GM18867 (cell line): ENCODE results near the gene GREB1.

Experiments
- ATAC-seq: cut with Tn5 transposase; IDR thresholded peaks from one replicate; pipeline ENCODE4 v1.9.1; 2021; ENCODE audit warnings: mild to moderate bottlenecking, moderate library complexity; ENCODE audit not compliant: unreplicated experiment

The GREB1 gene

DNA sequence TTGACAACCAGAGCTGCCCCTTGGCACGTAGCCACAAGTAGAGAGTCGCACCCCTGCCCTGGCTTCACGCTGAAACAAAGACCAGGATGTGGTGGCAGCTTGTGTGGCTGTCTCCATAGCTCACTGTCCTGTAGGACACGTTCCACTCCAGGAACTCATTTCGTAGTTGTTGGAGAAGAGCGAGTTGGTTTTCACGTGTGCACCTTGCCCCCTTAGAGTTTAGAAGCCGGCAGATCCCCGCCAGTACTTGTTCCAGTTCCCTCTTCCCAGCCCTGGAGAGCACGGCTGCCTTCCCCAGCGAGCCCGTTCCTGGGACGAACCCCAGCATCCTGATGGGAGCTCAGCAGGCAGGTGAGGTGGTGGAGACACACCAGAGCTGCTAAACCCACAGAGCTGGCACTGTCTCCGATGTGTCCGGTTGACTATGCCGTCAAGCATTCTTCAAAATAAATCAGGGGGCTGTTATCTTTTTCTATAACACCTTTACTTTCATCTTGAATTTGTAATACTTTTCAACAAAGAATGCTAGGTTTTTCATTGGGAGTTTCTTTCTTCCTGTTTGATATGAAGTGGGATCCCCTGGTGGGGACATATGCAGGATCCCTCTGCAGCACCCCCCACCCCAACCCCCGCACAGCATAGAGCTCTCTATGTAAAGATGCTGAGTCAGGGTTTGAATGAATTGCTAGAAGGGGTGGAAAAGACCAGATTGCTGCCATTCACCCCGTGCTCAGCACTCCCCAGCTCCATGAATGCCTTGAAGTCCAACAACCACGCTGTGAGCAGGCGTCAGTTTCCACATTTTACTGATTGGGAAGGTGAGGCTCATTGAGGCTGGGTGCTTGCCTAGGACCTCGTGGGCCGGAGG, 44.5 kb downstream of the GREB1 start:
- ATAC-seq: no peak

DNA sequence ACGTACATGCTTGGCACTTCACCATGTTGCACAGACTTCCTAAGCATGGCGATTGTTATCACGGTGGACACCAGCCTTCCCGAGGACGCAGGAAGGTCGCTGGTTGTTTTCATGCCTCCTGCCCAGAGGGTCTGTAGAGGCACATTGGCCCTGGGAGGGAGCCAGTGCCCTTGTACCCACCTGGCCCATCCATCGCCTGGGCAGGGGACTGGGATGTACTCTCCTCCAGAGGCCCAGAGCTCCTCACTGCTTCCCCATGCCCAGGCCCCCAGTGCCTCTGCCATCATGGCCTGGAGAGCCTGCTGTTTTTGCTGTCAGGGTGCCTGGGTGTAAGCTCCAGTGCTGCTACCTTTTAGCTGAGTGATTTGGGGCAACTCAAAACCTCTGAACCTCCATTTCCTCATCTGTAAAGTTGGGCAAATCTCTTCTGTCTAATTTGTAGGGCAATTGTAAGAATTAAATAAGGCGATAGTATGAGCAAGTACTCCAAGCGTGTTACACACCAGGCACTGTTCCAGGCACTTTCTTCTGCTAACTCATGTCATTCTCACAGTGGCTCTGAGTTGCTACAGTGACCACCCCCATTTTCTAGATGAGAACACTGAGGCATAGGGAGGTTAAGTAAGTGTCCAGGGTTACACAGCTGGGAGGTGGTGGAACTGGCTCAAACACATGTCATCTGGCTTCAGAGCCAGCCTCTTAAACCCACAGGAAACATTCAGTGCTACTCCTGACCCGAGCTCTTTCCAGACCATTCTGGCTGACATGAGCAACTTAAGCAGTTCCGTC, 45.3 kb downstream of the GREB1 start:
- no peak for ATAC-seq

DNA sequence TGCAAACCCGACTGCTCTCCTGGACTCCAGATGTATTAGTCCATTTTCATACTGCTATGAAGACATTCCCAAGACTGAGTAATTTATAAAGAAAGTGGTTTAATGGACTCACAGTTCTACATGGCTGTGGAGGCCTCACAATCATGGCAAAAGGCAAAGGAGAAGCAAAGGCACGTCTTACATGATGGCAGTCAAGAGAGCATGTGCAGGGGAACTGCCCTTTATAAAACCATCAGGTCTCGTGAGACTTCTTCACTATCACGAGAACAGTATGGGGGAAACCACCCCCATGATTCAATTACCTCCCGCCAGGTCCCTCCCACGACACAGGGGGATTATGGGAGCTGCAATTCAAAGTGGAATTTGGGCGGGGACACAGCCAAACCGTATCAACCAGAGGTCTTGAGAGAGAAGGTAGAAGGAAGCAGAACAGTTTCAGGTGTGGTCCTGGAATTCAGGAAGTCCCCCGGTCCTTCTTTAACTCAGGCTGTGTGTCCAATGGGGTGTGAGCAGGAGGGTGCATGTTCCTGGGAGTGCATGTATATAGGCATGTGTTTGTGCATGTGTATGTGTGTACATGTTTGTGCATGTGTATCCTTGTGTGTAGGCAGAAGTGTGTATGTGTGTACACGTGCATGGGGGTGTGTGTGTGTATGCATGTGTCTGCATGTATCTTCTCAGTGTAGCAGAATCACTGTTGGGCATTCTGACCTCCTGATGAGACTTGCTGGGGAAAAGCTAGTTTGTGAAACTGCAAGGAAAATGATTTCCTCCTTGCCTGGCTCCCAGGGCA, 46.2 kb downstream of the GREB1 start:
- no peak for ATAC-seq

DNA sequence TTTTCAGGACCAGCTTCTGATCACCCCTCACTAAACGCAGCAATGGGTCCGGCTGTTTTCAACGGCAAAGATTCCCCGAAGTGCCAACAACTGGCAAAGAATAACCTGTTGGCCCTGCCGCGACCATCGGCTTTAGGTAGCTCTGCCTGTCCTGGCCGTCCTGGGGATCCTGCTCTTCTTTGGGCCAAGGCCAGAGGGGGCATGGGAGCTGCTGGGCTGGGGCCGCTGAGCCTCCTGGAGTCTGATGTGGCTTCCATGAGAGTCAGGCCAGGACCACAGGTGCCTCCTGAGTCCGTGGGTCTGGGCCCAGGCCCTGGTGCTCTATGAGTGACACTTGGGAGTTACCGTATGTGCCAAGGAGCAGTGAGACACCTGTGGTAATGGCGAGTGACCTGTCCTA, 46.9 kb downstream of the GREB1 start:
- ATAC-seq: no peak

DNA sequence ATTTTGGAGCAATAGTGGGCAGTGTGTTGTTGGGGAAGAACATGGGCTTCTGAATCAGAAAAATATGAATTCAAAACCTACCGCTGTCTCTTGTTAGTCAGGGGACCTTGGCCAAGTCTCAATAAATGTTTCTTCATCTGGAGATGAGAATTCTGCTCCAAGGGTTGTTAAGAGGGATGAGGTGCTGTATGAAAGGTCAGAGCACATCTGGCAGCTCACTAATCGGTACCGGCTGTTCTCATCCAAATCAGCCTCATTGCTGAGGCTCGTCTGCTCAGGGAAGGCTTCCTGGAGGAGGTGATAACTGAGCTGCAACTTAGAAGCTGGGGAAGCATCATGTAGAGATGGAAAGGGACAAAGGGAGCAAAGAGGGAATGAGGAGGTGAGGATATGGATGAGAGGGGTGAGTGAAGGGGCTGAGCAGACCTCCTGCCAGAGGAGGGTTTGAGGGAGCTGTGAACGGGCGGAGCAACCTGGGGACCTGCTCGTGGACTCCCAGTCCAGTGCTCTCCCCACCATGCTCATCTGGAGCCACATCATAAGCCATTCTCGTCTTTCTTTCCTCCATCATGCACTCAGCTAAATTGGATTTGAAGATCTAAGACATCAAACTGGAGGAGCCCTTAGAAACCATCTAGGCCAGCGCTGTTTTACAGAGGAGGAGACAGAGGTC, 47.4 kb downstream of the GREB1 start:
- no peak for ATAC-seq

DNA sequence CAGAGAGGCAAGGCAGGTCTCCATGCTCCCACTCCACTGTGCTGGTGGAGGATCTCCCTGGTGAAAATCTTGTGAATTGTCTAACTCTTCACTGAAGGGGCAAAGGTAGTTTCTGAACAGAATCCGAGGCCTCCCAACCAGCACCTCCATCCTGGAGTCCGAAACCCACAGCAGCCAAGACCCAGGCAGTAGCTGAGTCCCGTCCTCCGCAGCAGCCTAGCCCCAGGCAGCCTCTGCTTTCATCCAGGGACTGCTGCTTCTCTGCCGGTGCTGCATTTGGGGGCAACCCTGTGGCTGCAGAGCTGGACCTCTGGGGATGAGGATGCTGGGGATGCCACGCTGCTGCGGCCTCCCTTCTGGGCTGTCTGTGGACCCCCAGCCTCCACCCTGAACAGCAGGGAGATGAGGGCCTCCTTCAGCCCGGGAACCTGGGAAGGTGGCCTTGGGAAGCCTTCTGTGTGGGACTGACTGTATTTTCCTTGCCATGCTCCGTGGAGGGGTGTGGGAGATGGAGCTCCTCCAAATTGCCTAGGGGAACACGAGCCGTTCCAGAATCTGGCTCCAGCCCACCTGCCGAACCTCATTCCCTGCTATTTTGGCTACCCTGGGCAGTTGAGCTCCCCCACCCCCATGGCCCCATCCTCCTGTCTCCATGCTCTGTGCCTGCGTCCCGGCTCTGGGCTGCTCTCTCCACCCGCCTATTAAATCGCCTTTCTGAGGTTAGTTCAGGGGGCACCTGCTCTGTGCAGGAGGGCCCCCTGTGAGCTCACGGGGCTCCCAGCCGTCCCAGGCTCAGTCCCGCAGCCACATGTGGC, 48.2 kb downstream of the GREB1 start:
- ATAC-seq: no peak

DNA sequence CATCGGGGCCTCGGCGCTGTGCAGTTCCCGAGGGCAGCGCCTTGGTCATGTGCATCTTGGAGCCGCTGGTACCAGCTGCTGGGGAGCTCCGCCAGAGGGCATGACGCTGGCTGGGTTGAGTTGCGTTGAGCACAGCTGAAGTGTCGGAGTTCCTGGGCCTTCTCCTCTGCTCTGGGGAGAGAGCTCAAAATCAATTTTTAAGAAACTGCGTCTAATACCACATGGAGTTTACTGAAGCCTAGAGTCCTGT, 48.7 kb downstream of the GREB1 start:
- ATAC-seq: peak; percentile 9

DNA sequence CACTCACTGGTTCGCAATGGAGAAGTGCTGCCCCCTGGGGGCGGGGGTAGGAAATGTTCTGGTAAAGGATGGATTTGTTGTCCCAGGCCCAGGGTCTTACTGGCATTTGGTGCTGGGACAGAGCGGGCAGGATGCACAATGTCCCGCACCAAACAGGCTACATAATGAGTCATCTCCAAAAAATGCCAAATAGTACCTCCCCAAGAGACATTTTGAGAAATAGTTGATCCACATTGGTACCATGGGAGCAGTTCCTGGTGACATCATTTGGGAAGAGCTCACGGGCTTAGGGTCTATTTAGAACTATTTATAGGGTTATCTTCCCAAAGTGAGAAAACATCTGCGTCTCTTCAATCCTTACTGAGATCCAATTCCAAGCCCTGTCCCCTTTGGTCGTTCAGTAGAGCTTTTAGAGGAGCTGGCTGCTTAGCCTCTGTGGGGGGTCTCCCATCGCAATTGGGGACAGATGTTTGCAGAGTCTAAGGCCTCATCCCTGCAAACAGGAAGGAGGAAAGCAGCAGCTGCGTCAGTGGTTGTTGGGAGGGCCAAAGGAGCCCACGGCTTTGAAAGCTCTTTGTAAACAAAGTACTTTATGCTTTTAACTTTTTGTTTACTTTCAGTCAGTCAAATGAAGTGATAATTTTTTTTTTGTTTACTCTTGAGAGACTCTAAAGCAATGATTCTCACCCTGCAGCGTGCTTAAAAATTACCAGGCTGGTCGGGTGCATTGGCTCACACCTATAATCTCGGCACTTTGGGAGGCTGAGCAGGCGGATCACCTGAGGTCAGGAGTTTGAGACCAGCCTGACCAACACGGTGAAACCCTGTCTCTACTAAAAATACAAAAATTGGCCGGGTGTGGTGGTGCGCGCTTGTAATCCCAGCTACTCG, 49.3 kb downstream of the GREB1 start:
- peak; percentile 52 for ATAC-seq

DNA sequence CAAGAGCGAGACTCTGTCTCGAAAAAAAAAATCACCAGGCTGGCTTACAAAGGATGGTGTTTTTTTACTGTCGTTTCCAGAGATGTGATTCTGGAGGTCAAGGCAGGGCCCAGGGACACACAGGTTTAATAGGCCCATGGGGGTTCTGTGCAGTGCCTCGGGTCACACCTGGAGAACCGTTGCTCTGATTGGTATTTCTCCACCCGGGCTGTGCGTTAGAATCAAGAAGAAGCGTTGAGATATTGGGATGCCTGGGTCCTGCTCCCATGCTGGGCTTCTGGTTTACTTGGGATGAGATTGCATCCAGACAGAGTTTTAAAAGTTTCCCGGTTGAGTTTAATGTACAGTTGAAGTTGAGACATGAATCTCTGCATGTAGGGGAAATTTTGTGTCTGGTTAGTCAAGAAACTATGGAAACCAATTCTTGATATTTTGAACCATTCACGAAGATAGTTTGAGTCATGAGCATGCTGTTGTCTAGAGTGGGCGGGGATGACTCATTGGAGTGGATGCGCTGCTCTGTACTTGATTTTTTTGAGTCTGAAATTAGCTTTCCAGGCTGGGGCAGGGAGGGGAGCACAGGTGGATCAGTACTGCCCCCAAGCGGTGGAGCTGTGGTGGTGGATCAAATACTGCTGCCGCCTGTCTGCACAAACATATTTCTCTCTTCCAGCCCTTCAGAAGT, 50.1 kb downstream of the GREB1 start:
- ATAC-seq: peak; percentile 74

DNA sequence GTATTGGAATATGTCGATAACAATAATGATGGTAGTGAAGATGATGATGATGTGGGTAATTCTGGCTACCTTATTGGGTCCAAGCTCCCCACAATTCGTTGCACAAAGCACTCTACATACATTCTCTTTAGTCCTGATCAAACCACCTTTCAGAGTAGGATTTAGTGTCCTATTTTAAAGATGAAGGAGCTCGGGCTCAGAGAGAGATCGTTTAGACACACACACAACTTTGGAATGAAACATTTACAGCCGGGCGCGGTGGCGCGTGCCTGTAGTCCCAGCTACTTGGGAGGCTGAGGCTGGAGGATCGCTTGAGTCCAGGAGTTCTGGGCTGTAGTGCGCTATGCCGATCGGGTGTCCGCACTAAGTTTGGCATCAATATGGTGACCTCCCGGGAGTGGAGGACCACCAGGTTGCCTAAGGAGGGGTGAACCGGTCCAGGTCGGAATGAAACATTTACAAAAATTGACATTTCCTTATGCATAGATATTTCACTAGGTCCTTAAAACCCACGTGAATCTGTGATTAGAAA, 50.7 kb downstream of the GREB1 start:
- ATAC-seq: no peak

DNA sequence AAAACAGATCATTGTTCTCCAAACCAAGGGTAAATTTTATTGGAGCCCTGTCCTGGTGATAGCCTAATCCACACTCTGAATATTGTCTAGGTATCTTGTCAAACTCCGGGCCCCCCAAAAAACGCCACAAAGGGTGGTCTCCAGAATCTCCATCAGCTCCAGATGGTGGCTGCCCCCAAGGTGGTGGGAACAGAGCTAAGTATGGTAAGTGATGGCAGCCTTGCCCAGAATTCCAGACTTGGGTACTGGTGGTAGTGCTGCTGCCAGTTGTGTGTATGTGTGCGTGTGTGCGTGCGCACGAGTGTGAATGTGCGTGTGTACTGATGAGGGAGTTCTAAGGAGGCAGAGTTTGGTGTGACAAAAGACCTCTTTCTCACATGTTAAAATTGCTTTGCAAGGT, 51.2 kb downstream of the GREB1 start:
- ATAC-seq: no peak

DNA sequence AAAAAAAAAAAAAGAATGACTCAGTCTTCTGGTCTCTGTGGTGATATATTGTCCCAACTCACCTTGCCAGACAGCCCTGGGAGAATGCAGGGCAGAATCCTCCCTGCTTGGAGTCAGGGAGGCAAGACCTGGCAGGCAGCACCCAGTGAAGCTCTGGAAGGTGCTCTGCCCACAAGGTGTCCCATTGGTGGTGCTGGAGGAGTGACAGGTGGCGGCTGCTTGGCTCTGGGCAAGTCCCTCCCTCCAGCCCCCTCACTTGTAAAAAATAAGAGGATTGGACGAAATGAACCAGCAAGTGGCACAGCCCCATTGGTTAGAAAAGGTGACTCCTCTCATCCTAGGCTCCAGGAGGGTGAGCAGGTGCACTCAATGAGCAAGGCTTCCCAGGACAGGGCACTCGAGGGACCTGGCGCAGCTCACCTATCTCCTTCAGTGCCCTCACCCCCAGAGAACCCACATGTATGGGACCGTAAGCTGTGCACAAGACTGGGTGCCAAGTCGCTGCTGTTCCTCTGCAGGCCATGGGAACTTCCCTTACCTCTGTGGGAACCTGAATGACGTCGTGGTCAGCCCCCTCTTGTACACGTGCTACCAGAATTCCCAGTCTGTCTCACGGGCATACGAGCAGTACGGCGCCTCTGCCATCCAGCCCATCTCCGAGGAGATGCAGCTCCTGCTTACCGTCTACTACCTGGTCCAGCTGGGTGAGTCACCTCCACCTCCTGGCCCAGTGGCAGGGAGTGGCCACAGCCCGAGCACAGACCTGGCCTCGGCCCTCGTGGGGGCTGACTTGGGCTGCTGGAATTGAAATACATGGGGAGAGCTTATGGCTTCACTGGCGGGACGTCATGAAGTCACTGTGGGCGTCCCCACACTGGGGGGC, 54.6 kb downstream of the GREB1 start:
- no peak for ATAC-seq

DNA sequence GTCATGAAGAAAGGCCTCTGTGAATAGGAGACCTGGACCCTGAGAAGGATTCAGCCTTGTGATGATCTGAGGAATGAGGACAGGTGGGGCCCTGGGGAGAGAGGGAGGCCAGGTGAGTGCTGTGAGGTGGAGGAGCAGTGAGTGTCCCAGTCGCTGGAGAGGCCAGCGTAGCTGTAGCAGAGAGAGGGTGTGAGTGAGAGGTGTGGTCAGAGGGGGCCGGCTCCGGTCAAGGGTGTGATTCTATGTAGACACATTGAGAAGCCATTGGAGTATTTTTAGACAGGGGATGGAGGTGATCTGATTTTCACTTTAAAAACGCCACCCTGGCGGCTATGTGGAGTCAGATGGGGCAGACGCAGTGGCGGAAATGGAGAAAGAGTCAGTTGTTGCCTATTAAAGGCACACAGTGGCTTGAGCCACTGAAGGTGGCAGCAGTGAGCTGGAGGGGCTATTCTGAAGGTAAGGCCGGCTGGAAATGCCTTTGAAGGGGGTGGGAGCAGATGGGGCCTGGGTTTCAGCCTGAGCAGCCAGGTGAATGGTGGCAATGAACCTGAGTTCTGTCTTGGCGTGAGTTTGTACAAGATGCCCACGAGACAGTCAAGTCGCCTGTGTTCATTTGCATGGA, 55.6 kb downstream of the GREB1 start:
- peak; percentile 53 for ATAC-seq

DNA sequence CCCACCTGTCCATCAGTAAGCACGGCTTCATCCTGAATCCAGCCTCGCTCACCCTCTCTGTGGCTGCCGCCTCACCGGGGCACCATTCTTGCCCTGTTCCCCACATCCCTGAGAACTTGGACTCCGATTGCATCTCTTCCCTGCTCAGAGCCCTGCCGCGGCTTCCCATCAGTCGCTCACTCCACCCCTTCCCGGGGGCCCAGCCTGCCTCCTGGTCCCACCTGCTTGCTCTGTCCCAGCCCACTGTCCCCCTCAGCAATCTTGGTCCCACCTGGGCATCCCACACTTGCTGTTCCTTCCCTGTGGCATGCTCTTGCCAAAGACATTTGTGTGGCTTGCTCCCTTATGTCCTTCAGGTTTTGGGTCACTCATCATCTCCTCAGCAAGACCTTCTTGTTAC, 56.3 kb downstream of the GREB1 start:
- ATAC-seq: no peak

DNA sequence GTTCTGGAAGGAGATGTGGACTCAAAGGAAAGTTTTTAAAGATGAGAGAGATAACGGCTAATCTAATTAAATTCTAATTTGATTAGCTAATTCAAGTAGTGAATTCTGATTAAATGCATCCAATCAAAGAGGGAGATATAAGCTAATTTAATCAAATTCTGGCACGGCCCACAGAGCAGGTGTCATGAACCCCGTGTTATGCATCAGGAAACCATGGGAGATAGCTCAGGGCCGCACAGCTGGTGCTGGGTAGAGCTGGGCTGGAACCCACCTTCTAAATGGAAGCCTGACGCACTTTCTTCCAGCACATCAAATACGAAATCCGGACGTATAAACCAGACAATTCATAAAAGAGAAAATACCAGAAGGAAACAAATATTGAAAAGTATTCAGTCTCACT, 57.2 kb downstream of the GREB1 start:
- ATAC-seq: no peak

DNA sequence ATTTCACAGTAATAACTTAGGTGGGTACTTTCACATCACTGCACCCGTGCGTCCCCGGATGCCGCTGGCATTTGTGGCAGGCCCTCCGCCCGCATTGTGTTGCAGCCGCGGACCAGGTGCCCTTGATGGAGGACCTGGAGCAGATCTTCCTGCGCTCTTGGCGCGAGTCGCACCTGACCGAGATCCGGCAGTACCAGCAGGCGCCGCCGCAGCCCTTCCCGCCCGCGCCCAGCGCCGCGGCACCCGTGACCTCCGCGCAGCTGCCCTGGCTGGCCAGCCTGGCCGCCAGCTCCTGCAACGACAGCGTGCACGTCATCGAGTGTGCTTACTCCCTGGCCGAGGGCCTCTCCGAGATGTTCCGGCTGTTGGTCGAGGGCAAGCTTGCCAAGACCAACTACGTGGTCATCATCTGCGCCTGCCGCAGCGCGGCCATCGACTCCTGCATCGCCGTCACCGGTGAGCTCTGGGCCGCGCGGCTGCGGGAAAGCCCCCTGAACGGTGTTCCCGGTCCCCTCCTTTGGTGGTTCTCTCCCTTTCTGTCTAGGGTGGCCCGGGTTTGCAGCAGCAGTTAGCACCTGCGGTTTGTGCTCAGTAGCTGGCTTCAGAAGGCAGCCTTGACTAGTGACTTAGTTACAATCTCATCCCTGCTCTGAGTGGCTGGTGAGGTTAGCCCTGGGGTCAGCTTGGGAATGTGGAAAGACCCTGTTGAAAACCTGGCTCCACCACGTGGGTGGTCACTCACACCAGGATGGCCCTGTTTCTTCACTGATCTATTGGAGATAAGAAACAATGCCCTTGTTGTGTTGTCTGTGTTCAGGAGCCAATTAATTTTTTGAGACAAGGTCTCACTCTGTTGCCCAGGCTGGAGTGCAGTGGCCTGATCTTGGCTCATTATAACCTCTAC, 59.1 kb downstream of the GREB1 start:
- no peak for ATAC-seq
